Transverse colon (tissue), 4 donors: ENCODE measurements around the gene NDUFAF2. TPM values are rescaled to one million over a fixed set of nuclear protein-coding genes. Genes with fewer than 3 reads are reported as not detected.
A peak's percentile ranks its signal among the peaks of the same experiment; 100 is the strongest.

Experiments
- DNase-seq: peaks from one replicate; pipeline ENCODE4 v3.0.0-alpha.2; 2019
- H3K27ac ChIP-seq, 4 donors: fragments of 200-600 bp; sonication (generic); 2 replicates each; pipeline ENCODE4 v1.5.1; 2016 to 2018; ENCODE audit warnings: inconsistent platforms in 4 of 4
- H3K27me3 ChIP-seq: fragments of 200-600 bp; sonication (generic); 2 replicates; pipeline ENCODE4 v1.5.1; 2017; ENCODE audit warnings: inconsistent platforms
- H3K36me3 ChIP-seq, 4 donors: fragments of 200-600 bp; sonication (generic); 2 replicates each; pipeline ENCODE4 v1.5.1; 2017 to 2019; ENCODE audit warnings: inconsistent platforms in 4 of 4
- H3K4me1 ChIP-seq, 4 donors: fragments of 200-600 bp; sonication (generic); 2 replicates each; pipeline ENCODE4 v1.5.1; 2017 to 2020; ENCODE audit warnings: inconsistent platforms in 4 of 4
- H3K4me3 ChIP-seq, 4 donors: fragments of 200-600 bp; sonication (generic); 1 replicate in 1 of 4; 2 replicates in 3 of 4; pipeline versions ENCODE4 v1.5.1 to v1.6.1; 2017 to 2019; ENCODE audit warnings: inconsistent platforms in 4 of 4
- H3K9me3 ChIP-seq, 2 donors: fragments of 200-600 bp; sonication (generic); 2 replicates each; pipeline ENCODE4 v1.5.1; 2017 to 2019; ENCODE audit warnings: inconsistent platforms in 2 of 2
- CTCF ChIP-seq, 5 experiments: fragments of 200-600 bp in 3 of 5; fragments of 450-650 bp in 2 of 5; sonication (generic) in 3 of 5; IDR thresholded peaks; 1 replicate in 2 of 5; 2 replicates in 3 of 5; pipeline ENCODE4 v1.5.1; 2016 to 2017; ENCODE audit warnings: antibody characterized with exemption in 5 of 5, inconsistent platforms in 3 of 5, mild to moderate bottlenecking in 2 of 5, moderate library complexity in 1 of 5
- EP300 ChIP-seq: sonication (generic); formaldehyde crosslinking; IDR thresholded peaks from one replicate; pipeline ENCODE4 v1.6.1; 2017; ENCODE audit warnings: antibody characterized with exemption, low read depth
- POLR2A ChIP-seq: fragments of 450-650 bp; IDR thresholded peaks from one replicate; pipeline ENCODE4 v1.6.1; 2016; ENCODE audit warnings: antibody characterized with exemption, mild to moderate bottlenecking, moderate library complexity
- POLR2AphosphoS5 ChIP-seq, 3 donors: sonication (generic); formaldehyde crosslinking; IDR thresholded peaks; one replicate each; pipeline ENCODE4 v1.6.1; 2016; ENCODE audit warnings: antibody characterized with exemption in 3 of 3
- WGBS, 2 donors: methylation state at CpG; one replicate each; pipeline ENCODE4 v1.1.5; 2018; ENCODE audit warnings: low coverage in 1 of 2; 5-methylcytosine and 5-hydroxymethylcytosine counted together
- in situ Hi-C, 4 donors: fragments of 200-750 bp; cut with MboI; loops; one replicate each; pipeline versions ENCODE4 v1.15.0 to v1.15.1; 2017; ENCODE audit warnings: low sequenced_read_pairs in 3 of 4, low pct_ligation_motif_present in 1 of 4, low pct_unique_long_range_greater_than_20kb in 1 of 4
- intact Hi-C: fragments of 100-400 bp; cut with DNase I; formaldehyde crosslinking; loops from one replicate; pipeline ENCODE4 v1.15.1; 2023; ENCODE audit warnings: low total_unique reads
- total RNA-seq, 4 donors: library from RNA; depleted of rRNA; stranded (reverse); fragments of >200 nt; gene quantifications; one replicate each; pipeline ENCODE4 v1.1.0, GENCODE V29; 2016

The NDUFAF2 gene
- total RNA-seq, 4 donors from 2014 or later = 8.2 to 26.5 (median 10.5) TPM

GRCh38 chr5:61178702-61179101 lies 233.7 kb downstream of the NDUFAF2 start:
- H3K27ac ChIP-seq = no peak overlapping the region
- 96 to 97% methylated on average over 4 of the region's 4 CpGs for WGBS, 2 donors
- H3K27me3 ChIP-seq = no peaks in the 10 kb centered on the region
- H3K9me3 ChIP-seq = no peaks in the 10 kb centered on the region
- TF ChIP-seq EP300 = no peak
- no peak for TF ChIP-seq POLR2AphosphoS5 (IDR thresholded peaks at IDR 0.05)
- TF ChIP-seq CTCF (IDR thresholded peaks at IDR 0.05) = no peak
- no peak for TF ChIP-seq POLR2A
- no peaks in the 10 kb centered on the region for H3K36me3 ChIP-seq
- H3K4me3 ChIP-seq = no peak overlapping the region
- no peak for DNase-seq
- in situ Hi-C loops (no loop called here), intact Hi-C loops (no loop called here)
- peaks cover 0 to 4% (median 0%) of the 10 kb centered on the region in 4 donors for H3K4me1 ChIP-seq

DNA sequence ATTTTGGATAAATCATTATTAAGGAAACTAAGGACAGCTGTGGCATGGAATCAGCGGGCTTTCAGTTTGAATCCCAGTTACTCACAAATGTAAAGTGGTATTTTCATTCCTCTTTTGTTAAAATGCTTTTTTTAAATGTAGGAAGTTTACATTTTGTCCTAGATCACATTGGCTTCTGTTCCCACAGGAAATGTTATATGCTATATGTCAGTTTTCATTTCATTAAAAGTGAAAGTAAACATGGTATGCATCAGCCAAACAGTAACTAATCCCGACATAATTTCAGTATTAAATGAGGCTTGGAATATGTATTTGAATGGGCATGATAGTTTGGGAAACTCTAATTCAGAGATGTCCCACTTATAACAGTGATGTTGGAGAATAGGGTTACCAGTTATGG lies 235.9 kb downstream of the NDUFAF2 start:
- no peak for TF ChIP-seq POLR2A
- H3K27me3 ChIP-seq = no peaks in the 10 kb centered on the region
- no peak overlapping the region for H3K27ac ChIP-seq
- WGBS, 2 donors = 38 to 48% methylated on average over 2 of the region's 2 CpGs
- peaks cover 0 to 4% (median 0%) of the 10 kb centered on the region in 4 donors for H3K4me1 ChIP-seq
- no peaks in the 10 kb centered on the region for H3K9me3 ChIP-seq
- no peak for DNase-seq
- H3K36me3 ChIP-seq = no peaks in the 10 kb centered on the region
- intact Hi-C loops = no loop called here
- H3K4me3 ChIP-seq = peak overlapping the region in 1 of 4 donors; percentile 30
- in situ Hi-C loops = no loop called here

GRCh38 chr5:61182449-61182848 lies 237.4 kb downstream of the NDUFAF2 start:
- Histone ChIP-seq H3K27ac (no peak overlapping the region), H3K9me3 (no peaks in the 10 kb centered on the region), H3K36me3 (no peaks in the 10 kb centered on the region), H3K27me3 (no peaks in the 10 kb centered on the region), H3K4me3 (no peak overlapping the region), H3K4me1 (peaks cover 0 to 4% (median 0%) of the 10 kb centered on the region in 4 donors)
- no peak for DNase-seq
- 65 to 83% methylated on average over 2 of the region's 2 CpGs for WGBS, 2 donors
- intact Hi-C loops (no loop called here), in situ Hi-C loops (no loop called here)
- TF ChIP-seq POLR2AphosphoS5 (IDR thresholded peaks at IDR 0.05) = no peak
- TF ChIP-seq EP300 = no peak
- TF ChIP-seq POLR2A = no peak
- no peak for TF ChIP-seq CTCF (IDR thresholded peaks at IDR 0.05)

DNA sequence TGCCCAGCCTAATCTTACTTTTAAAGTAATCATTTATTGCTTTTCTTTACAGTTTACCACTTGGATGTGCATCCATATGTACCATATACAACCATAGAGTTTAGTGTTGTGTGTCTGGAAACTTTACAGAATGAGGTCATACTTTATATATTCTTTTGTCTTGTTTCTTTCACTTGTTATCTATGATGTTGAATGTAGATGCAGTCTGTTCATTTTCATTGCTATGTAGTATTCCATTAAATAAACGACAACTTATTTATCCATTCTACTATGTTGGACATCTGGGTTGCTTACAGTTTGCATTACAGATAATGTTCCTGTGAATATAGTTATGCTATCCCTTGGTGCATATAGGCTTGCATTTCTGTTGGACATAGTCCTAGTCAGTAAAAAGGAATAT lies 238.5 kb downstream of the NDUFAF2 start:
- WGBS, 2 donors = 97 to 100% methylated on average over 1 of the region's 1 CpG
- H3K4me1 ChIP-seq = peaks cover 0 to 4% (median 0%) of the 10 kb centered on the region in 4 donors
- H3K27ac ChIP-seq = no peak overlapping the region
- H3K27me3 ChIP-seq = no peaks in the 10 kb centered on the region
- no peak for DNase-seq
- H3K4me3 ChIP-seq = no peak overlapping the region
- no peaks in the 10 kb centered on the region for H3K36me3 ChIP-seq
- TF ChIP-seq POLR2A (no peak), EP300 (no peak), CTCF (IDR thresholded peaks at IDR 0.05) (no peak), POLR2AphosphoS5 (IDR thresholded peaks at IDR 0.05) (no peak)
- intact Hi-C loops = no loop called here
- in situ Hi-C loops = no loop called here
- no peaks in the 10 kb centered on the region for H3K9me3 ChIP-seq

DNA sequence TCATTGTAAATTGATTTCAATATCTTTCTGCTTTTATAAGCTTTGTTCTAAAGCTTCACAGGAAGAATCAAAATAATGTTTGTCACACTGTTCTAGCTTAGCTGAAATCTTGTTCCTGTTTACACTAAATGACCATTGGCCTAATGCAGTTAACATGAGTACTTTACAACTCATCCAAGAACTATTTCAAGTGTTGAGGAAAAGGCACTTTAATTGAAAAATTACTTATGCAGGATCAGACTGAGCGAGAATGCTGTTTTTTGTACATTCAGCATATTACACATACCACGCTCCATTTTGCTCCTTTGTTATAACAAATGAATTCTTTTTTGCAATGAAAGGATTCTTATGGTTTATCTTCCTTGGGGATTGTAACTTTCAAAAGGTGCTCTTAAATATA lies 239.7 kb downstream of the NDUFAF2 start:
- Histone ChIP-seq H3K4me3 (no peak overlapping the region), H3K9me3 (no peaks in the 10 kb centered on the region), H3K4me1 (peaks cover 0 to 4% (median 0%) of the 10 kb centered on the region in 4 donors), H3K27me3 (no peaks in the 10 kb centered on the region), H3K36me3 (no peaks in the 10 kb centered on the region), H3K27ac (no peak overlapping the region)
- TF ChIP-seq POLR2AphosphoS5 (IDR thresholded peaks at IDR 0.05) (no peak), CTCF (IDR thresholded peaks at IDR 0.05) (no peak), POLR2A (no peak), EP300 (no peak)
- intact Hi-C loops = no loop called here
- DNase-seq = no peak
- in situ Hi-C loops = no loop called here
- 78 to 81% methylated on average over 2 of the region's 2 CpGs for WGBS, 2 donors
